Breast epithelium (tissue), 3 donors: ENCODE results near the gene ANO3.

Experiments used
- POLR2AphosphoS5 ChIP-seq, 3 donors: sonication (generic); formaldehyde crosslinking; IDR thresholded peaks; one replicate each; pipeline ENCODE4 v1.6.1; 2017; ENCODE audit warnings: antibody characterized with exemption in 3 of 3
- TF ChIP-seq, protein P1 (sequence below), 3 donors: fragments of 450-650 bp; IDR thresholded peaks; one replicate each; pipeline ENCODE4 v1.5.1; 2016 to 2017; ENCODE audit warnings: antibody characterized with exemption in 3 of 3, mild to moderate bottlenecking in 3 of 3, moderate library complexity in 3 of 3

DNA sequence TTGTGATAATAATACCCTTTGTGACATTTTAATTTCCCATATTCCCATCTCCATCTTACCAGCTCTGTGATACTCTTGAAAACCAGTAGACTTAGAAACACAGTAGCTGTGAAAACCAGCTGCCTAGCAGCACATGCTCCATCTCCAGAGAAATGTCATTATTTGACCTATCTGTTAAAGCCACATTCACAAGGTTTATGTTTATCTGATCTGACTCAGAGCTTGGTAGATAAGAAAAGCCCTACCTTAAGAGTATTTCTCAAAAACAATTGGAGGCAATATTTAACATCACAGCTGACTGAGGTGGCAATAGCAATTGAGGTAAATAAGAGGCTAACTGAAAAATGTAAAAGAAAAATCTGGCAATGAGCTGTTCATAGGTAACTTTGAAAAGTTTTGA, 8.1 kb upstream of the ANO3 start:
- TF ChIP-seq, protein P1, sequence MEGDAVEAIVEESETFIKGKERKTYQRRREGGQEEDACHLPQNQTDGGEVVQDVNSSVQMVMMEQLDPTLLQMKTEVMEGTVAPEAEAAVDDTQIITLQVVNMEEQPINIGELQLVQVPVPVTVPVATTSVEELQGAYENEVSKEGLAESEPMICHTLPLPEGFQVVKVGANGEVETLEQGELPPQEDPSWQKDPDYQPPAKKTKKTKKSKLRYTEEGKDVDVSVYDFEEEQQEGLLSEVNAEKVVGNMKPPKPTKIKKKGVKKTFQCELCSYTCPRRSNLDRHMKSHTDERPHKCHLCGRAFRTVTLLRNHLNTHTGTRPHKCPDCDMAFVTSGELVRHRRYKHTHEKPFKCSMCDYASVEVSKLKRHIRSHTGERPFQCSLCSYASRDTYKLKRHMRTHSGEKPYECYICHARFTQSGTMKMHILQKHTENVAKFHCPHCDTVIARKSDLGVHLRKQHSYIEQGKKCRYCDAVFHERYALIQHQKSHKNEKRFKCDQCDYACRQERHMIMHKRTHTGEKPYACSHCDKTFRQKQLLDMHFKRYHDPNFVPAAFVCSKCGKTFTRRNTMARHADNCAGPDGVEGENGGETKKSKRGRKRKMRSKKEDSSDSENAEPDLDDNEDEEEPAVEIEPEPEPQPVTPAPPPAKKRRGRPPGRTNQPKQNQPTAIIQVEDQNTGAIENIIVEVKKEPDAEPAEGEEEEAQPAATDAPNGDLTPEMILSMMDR (IDR thresholded peaks at IDR 0.05) = no peak
- TF ChIP-seq POLR2AphosphoS5 (IDR thresholded peaks at IDR 0.05) = no peak
